HFFc6 (cell line): ENCODE results near the gene PTPRK. TPM values are rescaled to one million over a fixed set of nuclear protein-coding genes. Genes with fewer than 3 reads are reported as not detected.

Experiments used
- DNase-seq: peaks from one replicate; pipeline ENCODE4 v3.0.0-alpha.2; 2018
- H3K27ac Mint-ChIP-seq: 2 replicates; pipeline ENCODE4 v1.8.0; 2020; ENCODE audit warnings: mild to moderate bottlenecking, mixed read lengths
- H3K27me3 Mint-ChIP-seq: 2 replicates; pipeline ENCODE4 v1.8.0; 2021; ENCODE audit warnings: mild to moderate bottlenecking, moderate library complexity, mixed read lengths; ENCODE audit not compliant: insufficient read depth
- H3K36me3 Mint-ChIP-seq: 2 replicates; pipeline ENCODE4 v1.8.0; 2021; ENCODE audit warnings: low read depth, mixed read lengths
- H3K4me1 Mint-ChIP-seq: 2 replicates; pipeline ENCODE4 v1.8.0; 2020; ENCODE audit warnings: low read depth, mixed read lengths
- H3K4me3 Mint-ChIP-seq: 2 replicates; pipeline ENCODE4 v1.8.0; 2020; ENCODE audit warnings: mild to moderate bottlenecking, moderate library complexity, mixed read lengths
- H3K9me3 Mint-ChIP-seq: 2 replicates; pipeline ENCODE4 v1.8.0; 2020; ENCODE audit warnings: mild to moderate bottlenecking, mixed read lengths
- CTCF ChIP-seq: fragments of 200-600 bp; sonication (generic); IDR thresholded peaks from 2 replicates; pipeline ENCODE4 v1.5.0; 2021; ENCODE audit warnings: antibody characterized with exemption, mild to moderate bottlenecking
- total RNA-seq, 6 experiments: library from RNA; stranded (reverse); fragmentation: NEBNext Ultra II Directional; extraction: Animal tissue kit (Norgen Biotek cat#: 25700); gene quantifications; 2 replicates in 1 of 6; 3 replicates in 5 of 6; pipeline ENCODE4 v1.2.3, GENCODE V29; 2021

Gene PTPRK
- total RNA-seq, 6 experiments from 2014 or later, result 92.8 to 104 (median 97.3) TPM

DNA sequence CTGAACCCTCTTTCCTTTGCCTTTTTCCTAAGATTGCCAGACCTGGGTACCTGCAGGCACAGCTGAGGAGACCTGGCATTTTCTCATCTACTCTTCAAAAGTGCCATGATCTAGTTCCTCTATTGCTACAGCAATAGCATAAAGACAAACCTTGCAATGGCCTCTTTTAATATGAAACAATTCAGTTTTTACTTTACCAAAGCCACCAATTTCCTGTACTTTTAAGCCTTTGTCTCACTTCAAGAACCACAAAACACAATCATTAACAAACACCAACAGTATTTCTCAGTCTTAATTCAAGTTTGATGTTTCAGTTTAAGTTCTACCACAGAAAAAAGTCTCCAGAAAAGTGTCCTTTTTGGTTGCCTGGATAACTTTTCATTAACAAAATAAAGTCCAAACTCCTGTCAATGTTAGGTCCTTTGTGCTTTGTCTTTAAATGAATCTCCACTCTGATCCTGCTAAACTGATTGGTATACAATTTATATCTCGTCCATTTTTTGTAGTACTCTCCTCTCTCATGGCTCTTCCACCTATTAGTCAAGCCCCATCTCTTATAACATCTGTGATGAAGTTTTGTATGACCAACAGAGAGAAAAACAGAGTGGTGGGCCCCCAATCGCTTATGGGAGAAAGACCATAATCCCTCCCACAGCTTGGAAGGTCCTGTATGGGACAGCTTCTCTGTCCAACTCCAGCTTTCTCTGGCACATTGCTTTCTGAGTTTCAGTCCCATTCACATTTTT lies 569.1 kb downstream of the PTPRK start:
- Mint-ChIP-seq H3K36me3 (no peaks in the 10 kb centered on the region), H3K4me1 (peaks cover 19% of the 10 kb centered on the region), H3K9me3 (no peaks in the 10 kb centered on the region; the same call in 1 of the 2 replicates), H3K27me3 (no peaks in the 10 kb centered on the region), H3K4me3 (no peak overlapping the region), H3K27ac (no peak overlapping the region)
- no peak for DNase-seq
- TF ChIP-seq CTCF, result no peak

- Mint-ChIP-seq H3K9me3 (no peaks in the 10 kb centered on the region; the same call in 1 of the 2 replicates), H3K36me3 (no peaks in the 10 kb centered on the region), H3K27ac (no peak overlapping the region), H3K4me3 (no peak overlapping the region), H3K4me1 (peaks cover 12% of the 10 kb centered on the region), H3K27me3 (no peaks in the 10 kb centered on the region)
- no peak for DNase-seq
- TF ChIP-seq CTCF, result no peak
Measured at GRCh38 chr6:127950566-127951145, 569.7 kb downstream of the PTPRK start.

DNA sequence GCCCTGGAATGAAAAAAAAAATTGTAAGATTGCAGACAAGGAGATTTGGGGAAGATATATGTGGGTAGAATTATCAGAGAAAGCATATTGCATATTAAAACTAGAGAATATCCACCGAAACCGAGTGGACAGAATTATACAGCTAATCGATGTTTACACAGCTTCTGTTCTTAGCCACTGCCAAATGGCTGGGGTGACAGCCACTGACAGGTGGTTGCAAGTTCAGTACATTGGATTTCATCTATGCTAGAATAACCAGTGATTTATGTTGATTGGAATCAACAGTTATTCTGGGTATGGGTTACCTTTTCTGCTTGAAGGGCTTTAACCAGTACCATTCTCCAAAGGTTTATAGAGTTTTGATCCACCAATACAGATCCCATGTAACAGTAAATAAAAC lies 571.1 kb downstream of the PTPRK start:
- H3K27ac Mint-ChIP-seq, result no peak overlapping the region
- no peaks in the 10 kb centered on the region for H3K36me3 Mint-ChIP-seq
- no peaks in the 10 kb centered on the region for H3K27me3 Mint-ChIP-seq
- H3K9me3 Mint-ChIP-seq, result no peaks in the 10 kb centered on the region; the same call in 1 of the 2 replicates
- no peak for DNase-seq
- TF ChIP-seq CTCF, result no peak
- H3K4me1 Mint-ChIP-seq, result no peaks in the 10 kb centered on the region
- no peak overlapping the region for H3K4me3 Mint-ChIP-seq

GRCh38 chr6:127946388-127946787 lies 574.0 kb downstream of the PTPRK start:
- Mint-ChIP-seq H3K9me3 (no peaks in the 10 kb centered on the region; the same call in 1 of the 2 replicates), H3K4me1 (no peaks in the 10 kb centered on the region), H3K27ac (no peak overlapping the region), H3K27me3 (no peaks in the 10 kb centered on the region), H3K36me3 (no peaks in the 10 kb centered on the region), H3K4me3 (no peak overlapping the region)
- no peak for DNase-seq
- no peak for TF ChIP-seq CTCF

GRCh38 chr6:127945434-127946097 lies 574.8 kb downstream of the PTPRK start:
- no peaks in the 10 kb centered on the region; the same call in 1 of the 2 replicates for H3K9me3 Mint-ChIP-seq
- H3K27ac Mint-ChIP-seq, result no peak overlapping the region
- H3K4me3 Mint-ChIP-seq, result no peak overlapping the region
- no peak for TF ChIP-seq CTCF
- H3K27me3 Mint-ChIP-seq, result no peaks in the 10 kb centered on the region
- no peak for DNase-seq
- H3K36me3 Mint-ChIP-seq, result no peaks in the 10 kb centered on the region
- no peaks in the 10 kb centered on the region for H3K4me1 Mint-ChIP-seq
